Measurements from ENCODE around the gene ADISSP. TPM values are rescaled to one million over a fixed set of nuclear protein-coding genes. Genes with fewer than 3 reads are reported as not detected.
A peak's percentile ranks its signal among the peaks of the same experiment; 100 is the strongest.

Gene ADISSP
- total and polyA plus RNA-seq, 2 of the 13 experiments (the other 11 are each of a cell fraction or from before 2014, with no cell fraction given), result 38.3 to 90.6 TPM

DNA sequence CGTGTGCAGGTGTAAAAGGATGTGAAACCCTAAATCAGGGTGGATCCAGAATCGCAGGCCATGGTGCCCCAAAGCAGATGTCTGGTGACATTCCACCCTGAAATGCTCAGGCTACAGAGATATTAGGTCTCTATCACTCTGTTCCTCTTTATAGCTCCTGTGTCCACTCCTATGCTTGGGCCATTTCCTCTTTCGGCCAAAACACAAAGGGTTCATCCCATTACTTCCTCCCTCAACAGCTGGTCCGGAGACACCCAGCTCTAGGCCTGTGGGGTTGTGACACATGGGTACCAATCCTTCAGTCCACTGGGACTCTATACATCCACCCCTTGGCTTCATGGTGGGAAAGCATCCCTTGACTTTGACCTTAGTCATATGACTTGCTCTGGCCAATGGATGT lies 53.5 kb downstream of the ADISSP start:
- POLR2A ChIA-PET, result no interaction called here

DNA sequence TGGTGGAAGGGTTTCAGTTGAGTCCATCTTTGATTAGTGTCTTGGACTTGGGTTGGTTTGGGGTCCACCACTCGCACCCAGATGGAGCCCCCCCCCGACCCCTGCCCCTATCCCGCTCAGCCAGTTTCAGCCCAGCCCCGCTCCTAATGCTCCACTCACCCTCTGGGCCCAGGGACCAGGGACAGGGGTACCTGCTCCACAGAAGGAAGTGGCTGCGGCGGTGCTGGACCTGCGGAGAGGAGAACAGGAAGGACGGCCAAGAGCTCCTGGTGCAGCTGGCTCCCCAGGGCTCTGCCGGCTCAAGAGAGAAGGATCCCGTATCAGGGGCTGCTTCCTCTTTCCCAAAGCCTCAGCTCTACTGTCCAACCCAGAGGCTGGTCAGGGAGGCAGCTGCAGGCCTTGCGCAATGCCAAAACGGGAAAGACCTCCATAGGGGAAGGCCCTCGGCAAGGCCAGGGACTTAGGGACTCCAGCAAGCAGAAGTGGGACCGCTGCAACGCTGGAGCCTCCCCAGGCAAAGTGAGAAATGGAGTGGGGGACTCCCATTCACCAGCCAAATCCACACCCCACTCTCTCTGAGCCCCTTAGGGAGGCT lies 55.2 kb downstream of the ADISSP start, which contains the start of gene SIGLEC1:
SIGLEC1 (minus strand) TSS at position 322 of the 595 bp plus-strand sequence. CDS start 5,472 bp downstream, outside the sequence.
- CTCF ChIA-PET (ENCODE audit: low intra/inter-chr PET ratio, low total read pairs), result interaction anchor here (1.2 kb wide), 1 partner anchor 36 kb away, joined by 4 read pairs; no protein-coding TSS in a partner anchor
- in situ Hi-C loops (cut with HindIII; ENCODE audit: extremely low pct_ligation_motif_present, low pct_unique_long_range_greater_than_20kb), result loop anchor here (5.0 kb wide), 1 partner anchor 35 kb away; no protein-coding TSS in a partner anchor
- no peaks in the 10 kb centered on the region for H3K79me2 ChIP-seq (ENCODE audit: insufficient read depth, low read length)
- no peaks in the 10 kb centered on the region for H3K36me3 ChIP-seq (replicated peaks in 1 of 2; ENCODE audit: control insufficient read depth in 1 of 2, insufficient read depth in 2 of 2, low read length in 2 of 2)
- FAIRE-seq (no peak), DNase-seq (ENCODE audit: low spot score) (no peak), ATAC-seq (no peak)
- intact Hi-C loops (cut with micrococcal nuclease; ENCODE audit: unreplicated experiment), result no loop called here
- no peaks in the 10 kb centered on the region for H3K4me1 ChIP-seq (ENCODE audit: insufficient read depth, low read length)
- H3K4me3 ChIP-seq (replicated peaks in 1 of 3; ENCODE audit: insufficient read depth in 1 of 3, low read depth in 2 of 3, low read length in 3 of 3), result no peak within 1 kb of the TSS
- no peaks in the 10 kb centered on the region for H4K20me1 ChIP-seq (ENCODE audit: insufficient read depth, low read length)
- H3K9ac ChIP-seq (ENCODE audit: insufficient read depth, low read depth, low read length), result no peak within 1 kb of the TSS
- H3K4me2 ChIP-seq (ENCODE audit: low read depth, low read length), result no peak within 1 kb of the TSS
- H2AFZ ChIP-seq (ENCODE audit: low read length), result no peak within 1 kb of the TSS
- BruUV-seq (replicated peaks), result no TSS peak
- H3K27ac ChIP-seq (ENCODE audit: extremely low read length, insufficient read depth, low read length), result no peak within 1 kb of the TSS
- WGBS (ENCODE audit: low lambda C conversion rate), result 37% methylated on average over 15 of the region's 15 CpGs
- POLR2A ChIA-PET, result no interaction called here
- peaks cover 0 to 29% of the 10 kb centered on the region in 2 experiments for H3K27me3 ChIP-seq (ENCODE audit: control insufficient read depth in 1 of 2, insufficient read depth in 2 of 2, low read length in 2 of 2)
- no peaks in the 10 kb centered on the region for H3K9me3 ChIP-seq (ENCODE audit: low read length)
- TF ChIP-seq ZFP1 (CRISPR knock-in tag; IDR thresholded peaks at IDR 0.05) (no peak), CEBPB (IDR thresholded peaks at IDR 0.05; ENCODE audit: borderline replicate concordance, low read depth, low read length) (peak; percentile 94), CBFB (CRISPR knock-in tag; IDR thresholded peaks at IDR 0.05) (no peak), YY1 (IDR thresholded peaks at IDR 0.05; ENCODE audit: insufficient read depth, insufficient replicate concordance, low read depth, low read length) (no peak), ZNF496 (CRISPR knock-in tag; IDR thresholded peaks at IDR 0.05; ENCODE audit: insufficient replicate concordance) (no peak), HOXA7 (CRISPR knock-in tag; IDR thresholded peaks at IDR 0.05) (no peak), FOXP1 (IDR thresholded peaks at IDR 0.05) (no peak), FOXP1 (CRISPR knock-in tag; IDR thresholded peaks at IDR 0.05) (no peak), CREB1 (IDR thresholded peaks at IDR 0.05) (no peak), CREB1 (CRISPR knock-in tag; IDR thresholded peaks at IDR 0.05) (no peak), CEBPG (CRISPR knock-in tag; IDR thresholded peaks at IDR 0.05) (peak; percentile 59), ZNF720 (CRISPR knock-in tag; IDR thresholded peaks at IDR 0.05) (no peak), CHCHD3 (CRISPR knock-in tag; IDR thresholded peaks at IDR 0.05) (no peak), ZNF672 (CRISPR knock-in tag; IDR thresholded peaks at IDR 0.05) (no peak), GATA4 (IDR thresholded peaks at IDR 0.05; ENCODE audit: borderline replicate concordance, low read depth) (no peak), ZNF367 (CRISPR knock-in tag; IDR thresholded peaks at IDR 0.05; ENCODE audit: borderline replicate concordance) (no peak)
- TF ChIP-seq, protein P1, sequence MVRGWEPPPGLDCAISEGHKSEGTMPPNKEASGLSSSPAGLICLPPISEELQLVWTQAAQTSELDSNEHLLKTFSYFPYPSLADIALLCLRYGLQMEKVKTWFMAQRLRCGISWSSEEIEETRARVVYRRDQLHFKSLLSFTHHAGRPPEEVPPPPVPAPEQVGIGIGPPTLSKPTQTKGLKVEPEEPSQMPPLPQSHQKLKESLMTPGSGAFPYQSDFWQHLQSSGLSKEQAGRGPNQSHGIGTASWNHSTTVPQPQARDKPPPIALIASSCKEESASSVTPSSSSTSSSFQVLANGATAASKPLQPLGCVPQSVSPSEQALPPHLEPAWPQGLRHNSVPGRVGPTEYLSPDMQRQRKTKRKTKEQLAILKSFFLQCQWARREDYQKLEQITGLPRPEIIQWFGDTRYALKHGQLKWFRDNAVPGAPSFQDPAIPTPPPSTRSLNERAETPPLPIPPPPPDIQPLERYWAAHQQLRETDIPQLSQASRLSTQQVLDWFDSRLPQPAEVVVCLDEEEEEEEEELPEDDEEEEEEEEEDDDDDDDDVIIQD (CRISPR knock-in tag; IDR thresholded peaks at IDR 0.05; ENCODE audit: low read depth), result no peak
- TF ChIP-seq, protein P2, sequence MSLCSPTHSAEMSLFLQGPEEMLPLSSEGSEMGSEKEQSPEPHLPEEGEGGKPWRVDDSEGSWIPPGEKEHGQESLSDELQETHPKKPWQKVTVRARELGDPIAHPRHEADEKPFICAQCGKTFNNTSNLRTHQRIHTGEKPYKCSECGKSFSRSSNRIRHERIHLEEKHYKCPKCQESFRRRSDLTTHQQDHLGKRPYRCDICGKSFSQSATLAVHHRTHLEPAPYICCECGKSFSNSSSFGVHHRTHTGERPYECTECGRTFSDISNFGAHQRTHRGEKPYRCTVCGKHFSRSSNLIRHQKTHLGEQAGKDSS (CRISPR knock-in tag; IDR thresholded peaks at IDR 0.05; ENCODE audit: borderline replicate concordance, low read depth), result no peak

More for the DNA sequence above, 53.5 kb downstream of the ADISSP start:
- ATAC-seq, result no peak
- CTCF ChIA-PET (ENCODE audit: low intra/inter-chr PET ratio, low total read pairs), result interaction anchor here (3.9 kb wide), 1 partner anchor 36 kb away, joined by 45 read pairs; no protein-coding TSS in a partner anchor
- no peak overlapping the region for H2AFZ ChIP-seq (ENCODE audit: low read length)
- H3K9me3 ChIP-seq (ENCODE audit: low read length), result no peaks in the 10 kb centered on the region
- intact Hi-C loops (cut with micrococcal nuclease; ENCODE audit: unreplicated experiment) (no loop called here), in situ Hi-C loops (cut with HindIII; ENCODE audit: extremely low pct_ligation_motif_present, low pct_unique_long_range_greater_than_20kb) (loop anchor here (5.0 kb wide), 1 partner anchor 37 kb away; no protein-coding TSS in a partner anchor)
- DNase-seq (ENCODE audit: low spot score), result no peak
- H3K27ac ChIP-seq (ENCODE audit: extremely low read length, insufficient read depth, low read length), result no peak overlapping the region
- no peaks in the 10 kb centered on the region for H3K36me3 ChIP-seq (replicated peaks in 1 of 2; ENCODE audit: control insufficient read depth in 1 of 2, insufficient read depth in 2 of 2, low read length in 2 of 2)
- no peaks in the 10 kb centered on the region for H3K79me2 ChIP-seq (ENCODE audit: insufficient read depth, low read length)
- no peak overlapping the region for H3K4me3 ChIP-seq (replicated peaks in 1 of 3; ENCODE audit: insufficient read depth in 1 of 3, low read depth in 2 of 3, low read length in 3 of 3)
- H3K27me3 ChIP-seq (ENCODE audit: control insufficient read depth in 1 of 2, insufficient read depth in 2 of 2, low read length in 2 of 2), result peaks cover 0 to 27% of the 10 kb centered on the region in 2 experiments; a peak in 4 of 5 replicates
- H3K4me1 ChIP-seq (ENCODE audit: insufficient read depth, low read length), result no peaks in the 10 kb centered on the region
- BruUV-seq (replicated peaks), result no TSS peak
- no peak overlapping the region for H3K4me2 ChIP-seq (ENCODE audit: low read depth, low read length)
- WGBS (ENCODE audit: low lambda C conversion rate), result 39% methylated on average over 4 of the region's 4 CpGs
- TF ChIP-seq HES4 (CRISPR knock-in tag; IDR thresholded peaks at IDR 0.05; ENCODE audit: borderline replicate concordance) (0 out of 2 replicates have a peak, but pooled peaks have one; percentile 30), RXRB (CRISPR knock-in tag; IDR thresholded peaks at IDR 0.05; ENCODE audit: borderline replicate concordance) (no peak)
- H4K20me1 ChIP-seq (ENCODE audit: insufficient read depth, low read length), result no peaks in the 10 kb centered on the region
- FAIRE-seq, result no peak
- no peak overlapping the region for H3K9ac ChIP-seq (ENCODE audit: insufficient read depth, low read depth, low read length)

Data from HepG2 (cell line).